ENCODE results near the gene TTC39C. TPM values are rescaled to one million over a fixed set of nuclear protein-coding genes. Genes with fewer than 3 reads are reported as not detected.

The TTC39C gene
- polyA plus RNA-seq, 3 donors = 4.3 to 29.5 (median 8.3) TPM

- Histone ChIP-seq H3K4me3 (replicated peaks in 1 of 3; ENCODE audit: low read depth in 2 of 3, low read length in 3 of 3) (no peak overlapping the region), H3K36me3 (replicated peaks in 1 of 2; ENCODE audit: control insufficient read depth in 1 of 2, insufficient read depth in 2 of 2, low read length in 2 of 2) (peaks cover 39 to 88% of the 10 kb centered on the region in 2 donors), H3K4me2 (replicated peaks; ENCODE audit: extremely low read depth, low read length, poor library complexity, severe bottlenecking) (no peak overlapping the region), H3K27ac (ENCODE audit: low read depth in 1 of 2, low read length in 2 of 2) (no peak overlapping the region), H3K4me1 (ENCODE audit: control insufficient read depth in 1 of 2, insufficient read depth in 2 of 2, low read length in 2 of 2) (peaks cover 0 to 11% of the 10 kb centered on the region in 2 donors), H3K27me3 (ENCODE audit: control insufficient read depth in 2 of 2, insufficient read depth in 2 of 2, low read length in 2 of 2) (no peaks in the 10 kb centered on the region), H3K79me2 (ENCODE audit: insufficient read depth, low read length) (peaks cover 4% of the 10 kb centered on the region), H3K9me3 (replicated peaks in 1 of 2; ENCODE audit: control insufficient read depth in 1 of 2, insufficient read depth in 1 of 2, low read length in 2 of 2) (no peaks in the 10 kb centered on the region), H4K20me1 (ENCODE audit: insufficient read depth, low read length) (no peaks in the 10 kb centered on the region), H3K9ac (ENCODE audit: insufficient read depth, low read length, poor library complexity, severe bottlenecking) (no peak overlapping the region), H2AFZ (ENCODE audit: insufficient read depth, low read depth, low read length, poor library complexity, severe bottlenecking) (no peak overlapping the region)
- no peak overlapping the region for H3K27ac Mint-ChIP-seq
- H3K4me1 Mint-ChIP-seq = peaks cover 14% of the 10 kb centered on the region
- H3K9me3 Mint-ChIP-seq = peaks cover 0 to 8% (median 2%) of the 10 kb centered on the region in 7 donors
- intact Hi-C loops (cut with micrococcal nuclease) = no loop called here
- H3K4me3 Mint-ChIP-seq = no peak overlapping the region
- WGBS (ENCODE audit: insufficient coverage) = 97% methylated on average over 13 of the region's 13 CpGs
- TF ChIP-seq, protein P1, sequence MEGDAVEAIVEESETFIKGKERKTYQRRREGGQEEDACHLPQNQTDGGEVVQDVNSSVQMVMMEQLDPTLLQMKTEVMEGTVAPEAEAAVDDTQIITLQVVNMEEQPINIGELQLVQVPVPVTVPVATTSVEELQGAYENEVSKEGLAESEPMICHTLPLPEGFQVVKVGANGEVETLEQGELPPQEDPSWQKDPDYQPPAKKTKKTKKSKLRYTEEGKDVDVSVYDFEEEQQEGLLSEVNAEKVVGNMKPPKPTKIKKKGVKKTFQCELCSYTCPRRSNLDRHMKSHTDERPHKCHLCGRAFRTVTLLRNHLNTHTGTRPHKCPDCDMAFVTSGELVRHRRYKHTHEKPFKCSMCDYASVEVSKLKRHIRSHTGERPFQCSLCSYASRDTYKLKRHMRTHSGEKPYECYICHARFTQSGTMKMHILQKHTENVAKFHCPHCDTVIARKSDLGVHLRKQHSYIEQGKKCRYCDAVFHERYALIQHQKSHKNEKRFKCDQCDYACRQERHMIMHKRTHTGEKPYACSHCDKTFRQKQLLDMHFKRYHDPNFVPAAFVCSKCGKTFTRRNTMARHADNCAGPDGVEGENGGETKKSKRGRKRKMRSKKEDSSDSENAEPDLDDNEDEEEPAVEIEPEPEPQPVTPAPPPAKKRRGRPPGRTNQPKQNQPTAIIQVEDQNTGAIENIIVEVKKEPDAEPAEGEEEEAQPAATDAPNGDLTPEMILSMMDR (IDR thresholded peaks at IDR 0.05) = no peak
- DNase-seq = no peak
- H3K36me3 Mint-ChIP-seq = peaks cover 57 to 72% of the 10 kb centered on the region in 2 donors
- H3K27me3 Mint-ChIP-seq (ENCODE audit: low read depth in 3 of 3) = no peaks in the 10 kb centered on the region
Observed at GRCh38 chr18:24090876-24091275, 76.3 kb downstream of the TTC39C start.

DNA sequence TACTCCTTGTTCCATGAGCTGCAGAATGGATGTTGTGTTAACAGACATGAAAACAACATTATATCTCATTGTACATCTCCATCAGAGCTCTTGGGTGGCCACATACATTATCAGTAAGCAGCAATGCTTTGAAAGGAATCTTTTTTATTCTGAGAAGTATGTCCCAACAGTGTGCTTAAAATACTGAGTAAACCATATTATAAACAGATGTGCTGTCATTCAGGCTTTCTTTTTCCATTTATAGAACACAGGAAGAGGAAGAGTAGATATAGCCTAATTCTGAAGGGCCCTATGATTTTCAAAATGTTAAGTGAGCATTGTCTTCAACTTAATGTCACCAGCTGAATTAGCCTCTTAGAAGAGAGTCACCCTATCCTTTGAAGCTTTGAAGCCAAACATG, 80.0 kb downstream of the TTC39C start:
- Histone ChIP-seq H3K36me3 (replicated peaks in 1 of 2; ENCODE audit: control insufficient read depth in 1 of 2, insufficient read depth in 2 of 2, low read length in 2 of 2) (peaks cover 25 to 66% of the 10 kb centered on the region in 2 donors), H4K20me1 (ENCODE audit: insufficient read depth, low read length) (no peaks in the 10 kb centered on the region), H3K4me2 (replicated peaks; ENCODE audit: extremely low read depth, low read length, poor library complexity, severe bottlenecking) (no peak overlapping the region), H3K9me3 (replicated peaks in 1 of 2; ENCODE audit: control insufficient read depth in 1 of 2, insufficient read depth in 1 of 2, low read length in 2 of 2) (peaks cover 6 to 7% of the 10 kb centered on the region in 2 donors), H3K4me1 (ENCODE audit: control insufficient read depth in 1 of 2, insufficient read depth in 2 of 2, low read length in 2 of 2) (peaks cover 0 to 11% of the 10 kb centered on the region in 2 donors), H2AFZ (ENCODE audit: insufficient read depth, low read depth, low read length, poor library complexity, severe bottlenecking) (no peak overlapping the region), H3K4me3 (replicated peaks in 1 of 3; ENCODE audit: low read depth in 2 of 3, low read length in 3 of 3) (no peak overlapping the region), H3K27me3 (ENCODE audit: control insufficient read depth in 2 of 2, insufficient read depth in 2 of 2, low read length in 2 of 2) (no peaks in the 10 kb centered on the region), H3K9ac (ENCODE audit: insufficient read depth, low read length, poor library complexity, severe bottlenecking) (no peak overlapping the region), H3K27ac (ENCODE audit: low read depth in 1 of 2, low read length in 2 of 2) (peak overlapping the region in 1 of 2 donors; percentile 44), H3K79me2 (ENCODE audit: insufficient read depth, low read length) (no peaks in the 10 kb centered on the region)
- Mint-ChIP-seq H3K4me1 (peaks cover 14% of the 10 kb centered on the region), H3K36me3 (peaks cover 49 to 65% of the 10 kb centered on the region in 2 donors), H3K27me3 (ENCODE audit: low read depth in 3 of 3) (peaks cover 0 to 2% (median 0%) of the 10 kb centered on the region in 3 donors), H3K9me3 (peaks cover 3 to 22% (median 11%) of the 10 kb centered on the region in 7 donors), H3K4me3 (no peak overlapping the region), H3K27ac (no peak overlapping the region)
- intact Hi-C loops (cut with micrococcal nuclease) = no loop called here
- TF ChIP-seq, protein P1 (IDR thresholded peaks at IDR 0.05) = no peak
- no peak for DNase-seq

Data from CD14-positive monocyte (primary cell).